ENCODE data around the gene MPO. TPM values are rescaled to one million over a fixed set of nuclear protein-coding genes. Genes with fewer than 3 reads are reported as not detected.

The MPO gene
- total and polyA plus RNA-seq, 7 donors = 0.11 to 0.95 (median 0.38) TPM

- intact Hi-C loops (cut with DNase I) = loop anchor here in 1 of 2 donors (1.0 to 2.0 kb wide), 2 partner anchors 34 to 168 kb away; partner anchors contain the start of gene RNF43
- ATAC-seq (peak in 2 of 4 donors; percentile 12 to 22), DNase-seq (no peak)
- H3K36me3 ChIP-seq (ENCODE audit: insufficient read depth in 1 of 2, low read depth in 1 of 2) = no peaks in the 10 kb centered on the region
- no peaks in the 10 kb centered on the region for H3K9me3 ChIP-seq
- peaks cover 0 to 21% (median 2%) of the 10 kb centered on the region in 3 donors for H3K27me3 ChIP-seq (ENCODE audit: insufficient read depth in 3 of 3, low read length in 2 of 3)
- peaks cover 8% of the 10 kb centered on the region for H3K4me1 ChIP-seq
- no peak overlapping the region for H3K27ac ChIP-seq
- peak overlapping the region; percentile 64 for H3K4me3 ChIP-seq
- 11 to 15% (median 11%) methylated on average over 10 of the region's 10 CpGs for WGBS, 3 donors
- no peak for TF ChIP-seq CTCF (IDR thresholded peaks at IDR 0.05)
These were observed 31.8 kb downstream of the MPO start for GRCh38 chr17:58248955-58249269.

- peaks cover 0 to 21% (median 5%) of the 10 kb centered on the region in 3 donors for H3K27me3 ChIP-seq (ENCODE audit: insufficient read depth in 3 of 3, low read length in 2 of 3)
- H3K4me1 ChIP-seq = peaks cover 8% of the 10 kb centered on the region
- ATAC-seq (no peak), DNase-seq (no peak)
- 74 to 77% (median 77%) methylated on average over 10 of the region's 10 CpGs for WGBS, 3 donors
- H3K27ac ChIP-seq = no peak overlapping the region
- no peaks in the 10 kb centered on the region for H3K36me3 ChIP-seq (ENCODE audit: insufficient read depth in 1 of 2, low read depth in 1 of 2)
- no peak for TF ChIP-seq CTCF (IDR thresholded peaks at IDR 0.05)
- no peaks in the 10 kb centered on the region for H3K9me3 ChIP-seq
- intact Hi-C loops (cut with DNase I) = loop anchor here in 1 of 2 donors (2.0 kb wide), 1 partner anchor 169 kb away; the partner anchor contains the start of gene RNF43
- no peak overlapping the region for H3K4me3 ChIP-seq
These were observed 33.0 kb downstream of the MPO start for GRCh38 chr17:58247511-58248363.

GRCh38 chr17:58246781-58247180, 34.0 kb downstream of the MPO start:
- H3K9me3 ChIP-seq = no peaks in the 10 kb centered on the region
- 58 to 82% (median 74%) methylated on average over 1 of the region's 1 CpG for WGBS, 3 donors
- intact Hi-C loops (cut with DNase I) = no loop called here

GRCh38 chr17:58246104-58246740, 34.5 kb downstream of the MPO start:
- Histone ChIP-seq H3K27ac (no peak overlapping the region), H3K36me3 (ENCODE audit: insufficient read depth in 1 of 2, low read depth in 1 of 2) (no peaks in the 10 kb centered on the region), H3K4me1 (peaks cover 8% of the 10 kb centered on the region), H3K27me3 (ENCODE audit: insufficient read depth in 3 of 3, low read length in 2 of 3) (peaks cover 0 to 34% (median 5%) of the 10 kb centered on the region in 3 donors), H3K9me3 (no peaks in the 10 kb centered on the region), H3K4me3 (no peak overlapping the region)
- TF ChIP-seq CTCF (IDR thresholded peaks at IDR 0.05) = no peak
- intact Hi-C loops (cut with DNase I) = no loop called here
- WGBS, 3 donors = 75 to 79% (median 76%) methylated on average over 13 of the region's 13 CpGs
- DNase-seq (no peak), ATAC-seq (no peak)

More at GRCh38 chr17:58246781-58247180, 34.0 kb downstream of the MPO start:
- no peaks in the 10 kb centered on the region for H3K36me3 ChIP-seq (ENCODE audit: insufficient read depth in 1 of 2, low read depth in 1 of 2)
- no peak overlapping the region for H3K27ac ChIP-seq
- no peak for DNase-seq
- no peak for ATAC-seq
- H3K27me3 ChIP-seq (ENCODE audit: insufficient read depth in 3 of 3, low read length in 2 of 3) = peaks cover 0 to 29% (median 5%) of the 10 kb centered on the region in 3 donors
- no peak overlapping the region for H3K4me3 ChIP-seq
- no peak for TF ChIP-seq CTCF (IDR thresholded peaks at IDR 0.05)
- peaks cover 8% of the 10 kb centered on the region for H3K4me1 ChIP-seq
